Left ventricle myocardium inferior (tissue), 1 donor: Measurements from ENCODE around the gene ROGDI. TPM values are rescaled to one million over a fixed set of nuclear protein-coding genes. Genes with fewer than 3 reads are reported as not detected.

Source experiments
- DNase-seq: peaks from one replicate; pipeline ENCODE4 v3.0.0-alpha.2; 2020
- H3K27ac ChIP-seq: fragments of 200-600 bp; replicated peaks from 2 replicates; pipeline ENCODE4 v1.8.0; 2021
- H3K27me3 ChIP-seq: fragments of 200-600 bp; 2 replicates; pipeline ENCODE4 v1.8.0; 2021; ENCODE audit warnings: low read depth
- H3K36me3 ChIP-seq: fragments of 200-600 bp; 2 replicates; pipeline ENCODE4 v1.8.0; 2021
- H3K4me1 ChIP-seq: fragments of 200-600 bp; 2 replicates; pipeline ENCODE4 v1.8.0; 2021
- H3K4me3 ChIP-seq: fragments of 200-600 bp; 2 replicates; pipeline ENCODE4 v1.8.0; 2021; ENCODE audit warnings: mild to moderate bottlenecking, moderate library complexity
- H3K9me3 ChIP-seq: fragments of 200-600 bp; replicated peaks from 2 replicates; pipeline ENCODE4 v1.8.0; 2021
- CTCF ChIP-seq: fragments of 200-600 bp; IDR thresholded peaks from 2 replicates; pipeline ENCODE4 v1.8.0; 2021; ENCODE audit warnings: antibody characterized with exemption, mild to moderate bottlenecking, borderline replicate concordance
- intact Hi-C: fragments of 100-400 bp; cut with micrococcal nuclease; formaldehyde crosslinking; loops from one replicate; pipeline ENCODE4 v1.11.0; 2022
- total RNA-seq: library from RNA; stranded (reverse); fragmentation: NEBNext Ultra II Directional; extraction: Animal tissue kit (Norgen Biotek cat#: 25700); gene quantifications from one replicate; pipeline ENCODE4 v1.2.1, GENCODE V29; 2021
- donor health status: DM: no; HTN: yes; CAD: no; lungs with severe emphysema.

ROGDI gene
- total RNA-seq, 1 donor from 2014 or later = 97.4 TPM

DNA sequence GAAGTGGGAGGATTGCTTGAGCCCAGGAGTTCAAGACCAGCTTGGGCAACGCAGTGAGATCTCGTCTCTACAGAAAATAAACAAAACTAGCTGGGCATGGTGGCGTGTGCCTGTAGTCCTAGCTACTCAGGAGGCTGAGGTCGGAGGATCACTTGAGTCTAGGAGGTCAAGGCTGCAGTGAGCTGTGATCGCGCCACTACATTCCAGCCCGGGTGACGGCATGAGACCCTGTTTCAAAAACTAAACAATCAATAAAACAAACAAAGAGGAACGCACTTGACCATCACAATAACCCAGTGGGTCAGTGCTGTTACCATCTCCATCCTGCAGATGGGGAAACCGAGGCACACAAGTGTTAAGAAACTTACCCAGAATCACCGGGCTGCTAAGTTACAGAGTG is 49.2 kb downstream of the ROGDI start:
- H3K4me1 ChIP-seq = no peaks in the 10 kb centered on the region
- DNase-seq = no peak
- peaks cover 95% of the 10 kb centered on the region for H3K36me3 ChIP-seq
- peaks cover 5% of the 10 kb centered on the region for H3K9me3 ChIP-seq
- H3K27ac ChIP-seq = no peak overlapping the region
- no peaks in the 10 kb centered on the region for H3K27me3 ChIP-seq
- no peak for TF ChIP-seq CTCF
- no peak overlapping the region for H3K4me3 ChIP-seq
- intact Hi-C loops = no loop called here

- no peak for DNase-seq
- TF ChIP-seq CTCF = no peak
- peaks cover 88% of the 10 kb centered on the region for H3K36me3 ChIP-seq
Observed at GRCh38 chr16:4752351-4753100, 49.9 kb downstream of the ROGDI start.

DNA sequence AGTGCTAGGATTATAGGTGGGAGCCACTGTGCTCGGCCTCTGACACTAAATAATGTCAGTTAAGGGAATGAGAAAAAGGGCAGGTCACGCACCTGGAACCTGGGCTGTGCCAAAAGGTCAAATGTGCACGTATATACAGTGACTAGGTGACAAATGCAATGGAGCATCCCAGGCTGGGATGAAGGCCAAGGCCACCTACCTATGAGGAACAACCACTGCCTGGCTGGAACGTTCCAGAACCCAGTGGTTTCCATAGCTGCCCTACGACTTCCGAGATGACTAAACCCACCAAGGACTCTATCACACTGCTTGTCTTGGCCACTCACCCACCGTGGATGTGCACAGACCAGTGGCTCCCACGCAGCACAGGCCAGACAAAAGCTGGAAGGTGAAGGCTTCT is 51.5 kb downstream of the ROGDI start:
- H3K9me3 ChIP-seq = peaks cover 5% of the 10 kb centered on the region
- no peak for TF ChIP-seq CTCF
- no peak overlapping the region for H3K27ac ChIP-seq
- no peaks in the 10 kb centered on the region for H3K27me3 ChIP-seq
- intact Hi-C loops = no loop called here
- no peak for DNase-seq
- no peak overlapping the region for H3K4me3 ChIP-seq
- H3K4me1 ChIP-seq = no peaks in the 10 kb centered on the region
- peaks cover 71% of the 10 kb centered on the region for H3K36me3 ChIP-seq

More at GRCh38 chr16:4752351-4753100, 49.9 kb downstream of the ROGDI start:
- Histone ChIP-seq H3K27me3 (no peaks in the 10 kb centered on the region), H3K9me3 (peaks cover 5% of the 10 kb centered on the region), H3K27ac (no peak overlapping the region), H3K4me3 (no peak overlapping the region), H3K4me1 (no peaks in the 10 kb centered on the region)
- intact Hi-C loops = no loop called here

DNA sequence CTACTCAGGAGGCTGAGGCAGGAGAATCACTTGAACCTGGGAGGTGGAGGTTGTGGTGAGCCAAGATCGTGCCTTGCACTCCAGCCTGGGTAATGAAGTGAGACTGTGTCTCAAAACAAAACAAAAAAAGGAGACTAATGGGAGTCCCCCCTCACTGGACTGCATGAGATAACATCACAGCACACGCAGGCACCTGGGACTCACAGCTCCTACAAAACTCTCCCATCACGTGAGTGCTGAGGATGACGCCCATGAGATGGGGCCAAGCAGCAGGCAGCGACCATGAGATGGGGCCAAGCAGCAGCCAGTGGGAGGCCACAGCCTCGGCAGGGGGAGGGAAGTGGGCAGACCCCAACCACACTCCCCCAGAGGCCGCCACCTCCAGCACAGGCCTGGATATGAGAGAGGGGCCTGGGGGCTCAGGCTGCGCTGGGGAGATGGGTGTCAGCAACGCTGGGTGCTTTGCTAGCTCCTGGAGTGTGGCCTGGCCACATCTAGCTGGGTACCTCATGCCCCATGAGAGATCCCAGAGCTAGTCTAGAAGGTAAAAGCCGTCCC is 52.7 kb downstream of the ROGDI start:
- H3K27ac ChIP-seq = no peak overlapping the region
- no peak for DNase-seq
- H3K36me3 ChIP-seq = peaks cover 60% of the 10 kb centered on the region

More for the DNA sequence above, 52.7 kb downstream of the ROGDI start:
- no peak overlapping the region for H3K4me3 ChIP-seq
- no peak for TF ChIP-seq CTCF
- intact Hi-C loops = no loop called here
- no peaks in the 10 kb centered on the region for H3K27me3 ChIP-seq
- no peaks in the 10 kb centered on the region for H3K4me1 ChIP-seq
- H3K9me3 ChIP-seq = peaks cover under 1% of the 10 kb centered on the region
